ENCODE measurements around the gene GLB1L3. TPM values are rescaled to one million over a fixed set of nuclear protein-coding genes. Genes with fewer than 3 reads are reported as not detected.

GLB1L3 gene
- total and polyA plus RNA-seq, 2 of the 4 experiments (the other 2 are of a cell fraction): not detected

DNA sequence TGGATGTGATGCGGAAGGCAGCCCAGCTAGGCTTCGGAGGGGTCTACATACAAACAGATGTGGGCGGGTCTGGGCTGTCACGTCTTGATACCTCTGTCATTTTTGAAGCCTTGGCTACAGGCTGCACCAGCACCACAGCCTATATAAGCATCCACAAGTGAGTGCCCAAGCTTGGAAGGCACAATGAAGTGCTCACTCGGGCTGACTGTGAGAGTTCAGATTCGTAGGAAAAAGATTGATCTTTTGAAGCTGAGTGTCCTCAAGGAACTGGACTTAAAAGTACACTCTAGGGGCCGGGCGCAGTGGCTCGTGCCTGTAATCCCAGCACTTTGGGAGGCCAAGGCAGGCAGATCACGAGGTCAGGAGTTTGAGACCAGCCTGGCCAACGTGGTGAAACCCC, 19.1 kb upstream of the GLB1L3 start:
- WGBS, 2 experiments (ENCODE audit: extremely low coverage in 2 of 2, insufficient read length in 1 of 2): 89% methylated on average over 6 of the region's 11 CpGs; no CpG with 5 or more reads in 1 of the 2 experiments
- Histone ChIP-seq H3K14ac (replicated peaks; ENCODE audit: low read depth, low read length) (no peak overlapping the region), H3K4ac (ENCODE audit: low read depth, low read length) (no peak overlapping the region), H3K36me3 (ENCODE audit: control insufficient read depth, insufficient read depth, low read length) (peaks cover 29% of the 10 kb centered on the region), H3K18ac (ENCODE audit: low read depth, low read length) (no peak overlapping the region), H3K9ac (ENCODE audit: low read depth, low read length) (no peak overlapping the region), H4K20me1 (ENCODE audit: insufficient read depth, low read length) (no peaks in the 10 kb centered on the region; the same call in 1 of the 2 replicates), H2AFZ (replicated peaks; ENCODE audit: low read length, poor library complexity) (no peak overlapping the region), H2AK5ac (ENCODE audit: low read depth, low read length) (no peak overlapping the region), H4K8ac (ENCODE audit: low read depth in 2 of 2, low read length in 2 of 2) (no peak overlapping the region), H3K56ac (ENCODE audit: extremely low read depth, insufficient read depth, low read length) (no peak overlapping the region), H3K27me3 (ENCODE audit: control insufficient read depth, insufficient read depth, low read length) (no peaks in the 10 kb centered on the region), H3K4me2 (ENCODE audit: low read depth, low read length) (no peak overlapping the region), H2BK5ac (ENCODE audit: low read depth, low read length, poor library complexity, severe bottlenecking) (no peak overlapping the region), H2BK120ac (ENCODE audit: low read depth, low read length) (no peak overlapping the region), H3K9me3 (ENCODE audit: control insufficient read depth, insufficient read depth, low read length) (no peaks in the 10 kb centered on the region), H3K23ac (ENCODE audit: low read depth, low read length) (no peak overlapping the region), H2BK20ac (ENCODE audit: low read depth, low read length) (no peak overlapping the region), H3K79me1 (ENCODE audit: low read depth in 1 of 2, low read length in 2 of 2) (peaks cover 5 to 21% of the 10 kb centered on the region in 2 experiments), H2AK9ac (replicated peaks; ENCODE audit: low read depth, low read length, poor library complexity) (no peak overlapping the region), H2BK15ac (ENCODE audit: low read depth, low read length) (no peak overlapping the region), H3K4me1 (ENCODE audit: control insufficient read depth, insufficient read depth, low read length) (no peaks in the 10 kb centered on the region; the same call in 1 of the 2 replicates), H3K27ac (ENCODE audit: insufficient read depth, low read length) (no peak overlapping the region), H3K9me1 (ENCODE audit: insufficient read depth, low read length) (no peaks in the 10 kb centered on the region; the same call in 1 of the 2 replicates), H3K4me3 (ENCODE audit: insufficient read depth, low read depth, low read length) (no peak overlapping the region), H4K91ac (ENCODE audit: insufficient read depth, low read depth, low read length) (no peak overlapping the region), H4K5ac (ENCODE audit: low read depth, low read length) (no peak overlapping the region)
- DNase-seq (no peak), ATAC-seq (ENCODE audit: low read depth) (no peak)
- CTCF ChIA-PET: no interaction called here
- TF ChIP-seq BHLHE40 (IDR thresholded peaks at IDR 0.05; ENCODE audit: low read depth, low read length): no peak
- TF ChIP-seq CEBPB (IDR thresholded peaks at IDR 0.05; ENCODE audit: low read depth, low read length): no peak
- TF ChIP-seq MAZ (IDR thresholded peaks at IDR 0.05; ENCODE audit: borderline replicate concordance, low read depth, low read length): no peak
- TF ChIP-seq POLR2A (IDR thresholded peaks at IDR 0.05; ENCODE audit: low read depth, low read length): no peak
- TF ChIP-seq MXI1 (IDR thresholded peaks at IDR 0.05; ENCODE audit: borderline replicate concordance, low read depth, low read length): no peak
- TF ChIP-seq FOS (IDR thresholded peaks at IDR 0.05; ENCODE audit: low read depth, low read length): no peak
- TF ChIP-seq RAD21 (IDR thresholded peaks at IDR 0.05; ENCODE audit: low read length): no peak
- TF ChIP-seq NFE2L2 (IDR thresholded peaks at IDR 0.05; ENCODE audit: low read depth, low read length): no peak
- TF ChIP-seq, protein P1, sequence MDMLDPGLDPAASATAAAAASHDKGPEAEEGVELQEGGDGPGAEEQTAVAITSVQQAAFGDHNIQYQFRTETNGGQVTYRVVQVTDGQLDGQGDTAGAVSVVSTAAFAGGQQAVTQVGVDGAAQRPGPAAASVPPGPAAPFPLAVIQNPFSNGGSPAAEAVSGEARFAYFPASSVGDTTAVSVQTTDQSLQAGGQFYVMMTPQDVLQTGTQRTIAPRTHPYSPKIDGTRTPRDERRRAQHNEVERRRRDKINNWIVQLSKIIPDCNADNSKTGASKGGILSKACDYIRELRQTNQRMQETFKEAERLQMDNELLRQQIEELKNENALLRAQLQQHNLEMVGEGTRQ (IDR thresholded peaks at IDR 0.05; ENCODE audit: low read depth, low read length): no peak
- TF ChIP-seq, protein P2, sequence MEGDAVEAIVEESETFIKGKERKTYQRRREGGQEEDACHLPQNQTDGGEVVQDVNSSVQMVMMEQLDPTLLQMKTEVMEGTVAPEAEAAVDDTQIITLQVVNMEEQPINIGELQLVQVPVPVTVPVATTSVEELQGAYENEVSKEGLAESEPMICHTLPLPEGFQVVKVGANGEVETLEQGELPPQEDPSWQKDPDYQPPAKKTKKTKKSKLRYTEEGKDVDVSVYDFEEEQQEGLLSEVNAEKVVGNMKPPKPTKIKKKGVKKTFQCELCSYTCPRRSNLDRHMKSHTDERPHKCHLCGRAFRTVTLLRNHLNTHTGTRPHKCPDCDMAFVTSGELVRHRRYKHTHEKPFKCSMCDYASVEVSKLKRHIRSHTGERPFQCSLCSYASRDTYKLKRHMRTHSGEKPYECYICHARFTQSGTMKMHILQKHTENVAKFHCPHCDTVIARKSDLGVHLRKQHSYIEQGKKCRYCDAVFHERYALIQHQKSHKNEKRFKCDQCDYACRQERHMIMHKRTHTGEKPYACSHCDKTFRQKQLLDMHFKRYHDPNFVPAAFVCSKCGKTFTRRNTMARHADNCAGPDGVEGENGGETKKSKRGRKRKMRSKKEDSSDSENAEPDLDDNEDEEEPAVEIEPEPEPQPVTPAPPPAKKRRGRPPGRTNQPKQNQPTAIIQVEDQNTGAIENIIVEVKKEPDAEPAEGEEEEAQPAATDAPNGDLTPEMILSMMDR (conservative IDR thresholded peaks at IDR 0.05; ENCODE audit: low read depth, low read length): no peak
- TF ChIP-seq MAFK (IDR thresholded peaks at IDR 0.05; ENCODE audit: low read depth, low read length): no peak
- TF ChIP-seq, protein P3, sequence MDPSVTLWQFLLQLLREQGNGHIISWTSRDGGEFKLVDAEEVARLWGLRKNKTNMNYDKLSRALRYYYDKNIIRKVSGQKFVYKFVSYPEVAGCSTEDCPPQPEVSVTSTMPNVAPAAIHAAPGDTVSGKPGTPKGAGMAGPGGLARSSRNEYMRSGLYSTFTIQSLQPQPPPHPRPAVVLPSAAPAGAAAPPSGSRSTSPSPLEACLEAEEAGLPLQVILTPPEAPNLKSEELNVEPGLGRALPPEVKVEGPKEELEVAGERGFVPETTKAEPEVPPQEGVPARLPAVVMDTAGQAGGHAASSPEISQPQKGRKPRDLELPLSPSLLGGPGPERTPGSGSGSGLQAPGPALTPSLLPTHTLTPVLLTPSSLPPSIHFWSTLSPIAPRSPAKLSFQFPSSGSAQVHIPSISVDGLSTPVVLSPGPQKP (IDR thresholded peaks at IDR 0.05; ENCODE audit: borderline replicate concordance, low read depth, low read length): no peak
- no peak for TF ChIP-seq SMC3 (IDR thresholded peaks at IDR 0.05; ENCODE audit: low read depth, low read length)
- TF ChIP-seq CHD1 (IDR thresholded peaks at IDR 0.05; ENCODE audit: low read depth, low read length): no peak
- TF ChIP-seq RCOR1 (IDR thresholded peaks at IDR 0.05; ENCODE audit: insufficient replicate concordance, low read length): no peak
- no peak for TF ChIP-seq RFX5 (IDR thresholded peaks at IDR 0.05; ENCODE audit: low read depth, low read length)
- POLR2A ChIA-PET (ENCODE audit: unreplicated experiment): no interaction called here
- intact Hi-C loops (cut with micrococcal nuclease): loop anchor here (10.0 kb wide), 1 partner anchor 212 kb away; no protein-coding TSS in a partner anchor
- no TSS peak for BruUV-seq (replicated peaks)
- dilution Hi-C loops (cut with HindIII; ENCODE audit: low sequenced_read_pairs, unreplicated experiment): no loop called here
- in situ Hi-C loops (cut with MboI; ENCODE audit: low sequenced_read_pairs): loop anchor here (10.0 kb wide), 1 partner anchor 212 kb away; no protein-coding TSS in a partner anchor

Measured in IMR-90 (cell line).